GDM1 (cell line): Measurements from ENCODE around the gene ZNF561.

Experiments
- DNase-seq: peaks from one replicate; lab custom pipeline; 2025; lab: John Stamatoyannopoulos, UW

Gene ZNF561

GRCh38 chr19:9580728-9581127 lies 40.3 kb downstream of the ZNF561 start:
- DNase-seq = no peak

- DNase-seq = no peak
Measured at GRCh38 chr19:9570255-9570654, 50.8 kb downstream of the ZNF561 start.

GRCh38 chr19:9566729-9567128 lies 54.3 kb downstream of the ZNF561 start:
- DNase-seq = no peak

- DNase-seq = no peak
Measured at GRCh38 chr19:9565900-9566705, 54.9 kb downstream of the ZNF561 start.
